Neural progenitor cell (in vitro differentiated cells): ENCODE measurements around the gene NAA16. TPM values are rescaled to one million over a fixed set of nuclear protein-coding genes. Genes with fewer than 3 reads are reported as not detected.

Experiments
- DNase-seq: peaks from one replicate; pipeline ENCODE4 v3.0.0-alpha.2; 2016; ENCODE audit warnings: low spot score
- H2AFZ ChIP-seq: fragments of 200-600 bp; sonication (generic); replicated peaks from 2 replicates; pipeline ENCODE4 v1.6.1; 2016; ENCODE audit warnings: antibody characterized with exemption
- H3F3A ChIP-seq: fragments of 200-600 bp; sonication (generic); 2 replicates; pipeline ENCODE4 v1.6.1; 2016; ENCODE audit warnings: antibody characterized with exemption, low read depth
- H3K27ac ChIP-seq: fragments of 200-600 bp; sonication (generic); 2 replicates; pipeline ENCODE4 v1.5.1; 2016; ENCODE audit warnings: mild to moderate bottlenecking
- H3K27me3 ChIP-seq: fragments of 200-600 bp; sonication (generic); 2 replicates; pipeline ENCODE4 v1.6.1; 2016; ENCODE audit warnings: mild to moderate bottlenecking, moderate library complexity
- H3K36me3 ChIP-seq: fragments of 200-600 bp; sonication (generic); 2 replicates; pipeline ENCODE4 v1.5.1; 2016
- H3K4me1 ChIP-seq: fragments of 200-600 bp; sonication (generic); 2 replicates; pipeline ENCODE4 v1.6.1; 2016; ENCODE audit warnings: mixed run types
- H3K4me2 ChIP-seq: fragments of 200-600 bp; sonication (generic); 2 replicates; pipeline ENCODE4 v1.6.1; 2016
- H3K4me3 ChIP-seq: fragments of 200-600 bp; sonication (generic); 2 replicates; pipeline ENCODE4 v1.5.1; 2016
- H3K79me2 ChIP-seq: fragments of 200-600 bp; sonication (generic); 2 replicates; pipeline ENCODE4 v1.6.1; 2016; ENCODE audit warnings: low read depth
- H3K9ac ChIP-seq: fragments of 200-600 bp; sonication (generic); 2 replicates; pipeline ENCODE4 v1.6.1; 2016
- H3K9me3 ChIP-seq: fragments of 200-600 bp; sonication (generic); 2 replicates; pipeline ENCODE4 v1.5.1; 2016; ENCODE audit warnings: low read depth
- H4K20me1 ChIP-seq: fragments of 200-600 bp; sonication (generic); 2 replicates; pipeline ENCODE4 v1.6.1; 2016; ENCODE audit warnings: low read depth
- H3K27ac Mint-ChIP-seq: 3 replicates; pipeline ENCODE4 v1.8.0; 2021; ENCODE audit warnings: mixed read lengths
- H3K27me3 Mint-ChIP-seq: 2 replicates; pipeline ENCODE4 v1.8.0; 2022; ENCODE audit warnings: low read depth, mild to moderate bottlenecking, inconsistent platforms, moderate library complexity, mixed read lengths; ENCODE audit not compliant: insufficient read depth
- H3K36me3 Mint-ChIP-seq: 3 replicates; pipeline ENCODE4 v1.8.0; 2021; ENCODE audit warnings: mixed read lengths
- H3K4me1 Mint-ChIP-seq: 3 replicates; pipeline ENCODE4 v1.8.0; 2021; ENCODE audit warnings: mixed read lengths
- H3K4me3 Mint-ChIP-seq: 3 replicates; pipeline ENCODE4 v1.8.0; 2021; ENCODE audit warnings: mild to moderate bottlenecking, moderate library complexity, mixed read lengths
- H3K9me3 Mint-ChIP-seq: 3 replicates; pipeline ENCODE4 v1.8.0; 2020; ENCODE audit warnings: mixed read lengths
- CTCF ChIP-seq: fragments of 200-600 bp; sonication (generic); IDR thresholded peaks from 2 replicates; pipeline ENCODE4 v1.5.1; 2017; ENCODE audit warnings: antibody characterized with exemption, mild to moderate bottlenecking
- EZH2 ChIP-seq: fragments of 200-600 bp; sonication (generic); IDR thresholded peaks from 2 replicates; pipeline ENCODE4 v1.6.1; 2017; ENCODE audit warnings: antibody characterized with exemption, mild to moderate bottlenecking, moderate library complexity
- EZH2phosphoT487 ChIP-seq: fragments of 200-600 bp; sonication (generic); IDR thresholded peaks from 2 replicates; pipeline ENCODE4 v1.6.1; 2017; ENCODE audit warnings: antibody characterized with exemption
- small RNA-seq: library from RNA; depleted of rRNA; stranded (forward); fragments of <200 nt; gene quantifications from one replicate; pipeline ENCODE3, GENCODE V24; 2015
- total RNA-seq: library from RNA; depleted of rRNA; stranded (reverse); fragments of >200 nt; gene quantifications from 2 replicates; pipeline ENCODE4 v1.2.3, GENCODE V29; 2015; ENCODE audit warnings: low replicate concordance

Gene NAA16
- total RNA-seq, 1 donor from 2014 or later, result 45.3 TPM

GRCh38 chr13:41426047-41426446 lies 115.0 kb downstream of the NAA16 start:
- H3K27ac ChIP-seq, result no peak overlapping the region
- no peaks in the 10 kb centered on the region for H3K36me3 Mint-ChIP-seq
- H2AFZ ChIP-seq, result no peak overlapping the region
- H3F3A ChIP-seq, result no peaks in the 10 kb centered on the region
- no peak overlapping the region for H3K4me3 Mint-ChIP-seq
- no peak overlapping the region for H3K4me2 ChIP-seq
- H3K9me3 Mint-ChIP-seq, result peaks cover 11% of the 10 kb centered on the region
- no peaks in the 10 kb centered on the region for H3K9me3 ChIP-seq
- no peak for DNase-seq
- peaks cover 7% of the 10 kb centered on the region for H3K4me1 Mint-ChIP-seq
- TF ChIP-seq EZH2, result no peak
- no peak for TF ChIP-seq EZH2phosphoT487
- no peak for TF ChIP-seq CTCF
- H3K27me3 ChIP-seq, result peaks cover 27% of the 10 kb centered on the region
- H3K27ac Mint-ChIP-seq, result no peak overlapping the region
- no peaks in the 10 kb centered on the region for H3K36me3 ChIP-seq
- no peaks in the 10 kb centered on the region for H3K79me2 ChIP-seq
- no peaks in the 10 kb centered on the region for H3K4me1 ChIP-seq
- H3K27me3 Mint-ChIP-seq, result peaks cover 11% of the 10 kb centered on the region
- no peaks in the 10 kb centered on the region for H4K20me1 ChIP-seq
- no peak overlapping the region for H3K4me3 ChIP-seq
- H3K9ac ChIP-seq, result no peak overlapping the region

Small RNA genes lying within 50 kb of the gene (small RNA-seq; reads per million reads assigned to genes)
- not detected for gene RNU6-57P

Other genes starting within 250 kb of the NAA16 start
- gene WBP4, start 249.8 kb upstream of the NAA16 start, total RNA-seq, result 9.0 and 12.9 TPM in 2 replicates
- 11.5 and 14.4 TPM in 2 replicates for gene KBTBD6, start 178.5 kb upstream of the NAA16 start, total RNA-seq
- gene KBTBD7, start 116.7 kb upstream of the NAA16 start, total RNA-seq, result 18.5 and 24.7 TPM in 2 replicates
- 18.1 and 24.9 TPM in 2 replicates for gene MTRF1, start 47.7 kb upstream of the NAA16 start, total RNA-seq
- gene RGCC, start 146.3 kb downstream of the NAA16 start, total RNA-seq, result not detected in 2 replicates